ENCODE measurements around the gene ZNF799. TPM values are rescaled to one million over a fixed set of nuclear protein-coding genes. Genes with fewer than 3 reads are reported as not detected.
"Not testable (repeated sequence)": the region's sequence is repeated elsewhere in the genome, so short reads cannot be mapped to it uniquely, and the experiment has no call there.

ZNF799 gene
- total RNA-seq, 1 donor from 2014 or later, result 7.4 TPM

- peak; percentile 99 for ATAC-seq
- intact Hi-C loops (cut with DNase I), result no loop called here
- peak; percentile 98 for DNase-seq (ENCODE audit: low spot score)
Observed at GRCh38 chr19:12365236-12366162, 35.6 kb downstream of the ZNF799 start, which contains the start of gene ZNF442. ZNF442 (minus strand) TSS chr19:12365683; CDS start chr19:12363631, 2,052 bp downstream.

GRCh38 chr19:12364391-12365235, 36.5 kb downstream of the ZNF799 start:
- ATAC-seq, result peak; percentile 29
- peak; percentile 70 for DNase-seq (ENCODE audit: low spot score)
- intact Hi-C loops (cut with DNase I), result no loop called here

- intact Hi-C loops (cut with DNase I); DNase-seq (ENCODE audit: low spot score); ATAC-seq: not testable (repeated sequence)
Observed at GRCh38 chr19:12362236-12362635, 38.8 kb downstream of the ZNF799 start.

- intact Hi-C loops (cut with DNase I), result no loop called here
Observed at GRCh38 chr19:12353375-12353774, 47.7 kb downstream of the ZNF799 start.

GRCh38 chr19:12350890-12351197, 50.2 kb downstream of the ZNF799 start:
- ATAC-seq (no peak), DNase-seq (ENCODE audit: low spot score) (no peak)
- intact Hi-C loops (cut with DNase I), result no loop called here

More at GRCh38 chr19:12353375-12353774, 47.7 kb downstream of the ZNF799 start:
- no peak for DNase-seq (ENCODE audit: low spot score)
- ATAC-seq, result no peak

- intact Hi-C loops (cut with DNase I), result no loop called here
- ATAC-seq, result no peak
- DNase-seq (ENCODE audit: low spot score), result no peak
Observed at GRCh38 chr19:12350185-12350889, 50.7 kb downstream of the ZNF799 start.

GRCh38 chr19:12346896-12347295, 54.2 kb downstream of the ZNF799 start:
- no peak for DNase-seq (ENCODE audit: low spot score)
- intact Hi-C loops (cut with DNase I), result no loop called here
- no peak for ATAC-seq

GRCh38 chr19:12345197-12345596, 55.9 kb downstream of the ZNF799 start:
- ATAC-seq (no peak), DNase-seq (ENCODE audit: low spot score) (no peak)
- intact Hi-C loops (cut with DNase I), result no loop called here

Other genes with a start within 250 kb of the ZNF799 start
- 7.3 TPM for gene ZNF625, start 244.5 kb downstream of the ZNF799 start, total RNA-seq
- 15.8 TPM for gene ZNF136, start 238.2 kb downstream of the ZNF799 start, total RNA-seq
- 17.5 TPM for gene ZNF44, start 106.4 kb downstream of the ZNF799 start, total RNA-seq
- 6.0 TPM for gene ZNF563, start 67.6 kb downstream of the ZNF799 start, total RNA-seq
- gene ZNF442, start 35.6 kb downstream of the ZNF799 start, total RNA-seq, result 5.4 TPM
- gene ZNF443, start 39.8 kb upstream of the ZNF799 start, total RNA-seq, result 6.8 TPM
- 5.8 TPM for gene ZNF709, start 83.5 kb upstream of the ZNF799 start, total RNA-seq
- gene ZNF564, start 150.2 kb upstream of the ZNF799 start, total RNA-seq, result 19.5 TPM
- gene ZNF490, start 209.5 kb upstream of the ZNF799 start, total RNA-seq, result 8.6 TPM
- 48.2 TPM for gene ZNF791, start 209.6 kb upstream of the ZNF799 start, total RNA-seq

All from sciatic nerve (tissue), 2 donors.